Measurements from ENCODE around the gene CLPSL2. TPM values are rescaled to one million over a fixed set of nuclear protein-coding genes. Genes with fewer than 3 reads are reported as not detected.

The CLPSL2 gene
- total and polyA plus RNA-seq, 10 of the 15 experiments (the other 5 are each of a cell fraction or from before 2014, with no cell fraction given) = 0.32 to 1.3 TPM; not detected in 8

- TF ChIP-seq SPI1 (IDR thresholded peaks at IDR 0.05; ENCODE audit: borderline replicate concordance, insufficient read depth, low read depth, low read length) = no peak
- TF ChIP-seq MYC (IDR thresholded peaks at IDR 0.05; ENCODE audit: insufficient read depth, insufficient read length, insufficient replicate concordance, low read length, severe bottlenecking) = no peak
- peak; percentile 31; the same call in 1 of the 2 replicates for TF ChIP-seq TAF1 (IDR thresholded peaks at IDR 0.05; ENCODE audit: borderline replicate concordance, low read depth, low read length)
- TF ChIP-seq ATF7 (IDR thresholded peaks at IDR 0.05; ENCODE audit: low read depth) = no peak
- TF ChIP-seq NKRF (conservative IDR thresholded peaks at IDR 0.05) = 0 out of 2 replicates have a peak, but pooled peaks have one; percentile 8
- no peak for TF ChIP-seq PBX3 (IDR thresholded peaks at IDR 0.05; ENCODE audit: insufficient replicate concordance, low read depth, low read length)
- TF ChIP-seq ZBTB11 (CRISPR knock-in tag; IDR thresholded peaks at IDR 0.05) = no peak
- TF ChIP-seq SIN3A (IDR thresholded peaks at IDR 0.05; ENCODE audit: low read depth, low read length) = no peak
Measured at GRCh38 chr6:35731414-35731735, 45.0 kb upstream of the CLPSL2 start (continued).
